Measurements from ENCODE around the gene IFNAR2. TPM values are rescaled to one million over a fixed set of nuclear protein-coding genes. Genes with fewer than 3 reads are reported as not detected.
"Not testable (repeated sequence)": the region's sequence is repeated elsewhere in the genome, so short reads cannot be mapped to it uniquely, and the experiment has no call there.

IFNAR2 gene
- total RNA-seq, 4 donors from 2014 or later, result 0.20 to 16.5 (median 5.1) TPM

- no peaks in the 10 kb centered on the region for H3K9me3 ChIP-seq
- no peaks in the 10 kb centered on the region for H3K27me3 ChIP-seq
- no peak overlapping the region for H3K4me3 ChIP-seq
- intact Hi-C loops (cut with DNase I; ENCODE audit: low total_unique reads), result no loop called here
- TF ChIP-seq CTCF (IDR thresholded peaks at IDR 0.05), result no peak
- H3K27ac ChIP-seq, result no peak overlapping the region
- H3K4me1 ChIP-seq, result peaks cover 0 to 7% (median 0%) of the 10 kb centered on the region in 4 donors
- in situ Hi-C loops (cut with MboI; ENCODE audit: low pct_ligation_motif_present in 1 of 4, low pct_unique_long_range_greater_than_20kb in 1 of 4, low sequenced_read_pairs in 3 of 4), result no loop called here
- H3K36me3 ChIP-seq, result peaks cover 0 to 24% (median 10%) of the 10 kb centered on the region in 4 donors
- DNase-seq, result no peak
- WGBS, 2 donors (ENCODE audit: low coverage in 1 of 2), result 92 to 95% methylated on average over 2 to 7 of the region's 7 CpGs
Measured at GRCh38 chr21:33246963-33247362, 17.2 kb downstream of the IFNAR2 start.

DNA sequence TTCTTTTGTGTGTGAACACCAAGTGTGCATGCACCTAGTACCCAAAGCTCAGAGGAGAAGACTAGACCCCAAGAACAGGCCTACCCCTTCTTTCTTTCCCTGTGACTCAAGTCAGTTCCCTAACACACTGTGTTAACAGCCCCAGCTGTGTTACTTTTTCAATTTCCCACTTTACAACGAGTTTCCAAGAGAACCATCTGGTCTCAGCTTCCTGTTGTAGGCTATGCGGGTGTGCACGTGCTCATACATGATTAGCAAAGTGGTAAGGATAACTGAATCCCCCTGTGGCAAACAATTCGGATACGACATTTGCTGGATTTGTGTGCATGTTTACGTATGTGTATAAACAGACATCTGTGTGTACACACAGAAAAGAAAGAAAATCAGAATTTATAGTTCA, 17.9 kb downstream of the IFNAR2 start:
- no peak for DNase-seq
- no peaks in the 10 kb centered on the region for H3K27me3 ChIP-seq
- H3K36me3 ChIP-seq, result peaks cover 0 to 24% (median 10%) of the 10 kb centered on the region in 4 donors
- in situ Hi-C loops (cut with MboI; ENCODE audit: low pct_ligation_motif_present in 1 of 4, low pct_unique_long_range_greater_than_20kb in 1 of 4, low sequenced_read_pairs in 3 of 4) (no loop called here), intact Hi-C loops (cut with DNase I; ENCODE audit: low total_unique reads) (no loop called here)
- 72 to 79% methylated on average over 6 of the region's 6 CpGs for WGBS, 2 donors (ENCODE audit: low coverage in 1 of 2)
- TF ChIP-seq POLR2AphosphoS5 (IDR thresholded peaks at IDR 0.05) (no peak), CTCF (IDR thresholded peaks at IDR 0.05) (no peak), EP300 (IDR thresholded peaks at IDR 0.05; ENCODE audit: low read depth) (no peak), POLR2A (IDR thresholded peaks at IDR 0.05) (no peak)
- no peaks in the 10 kb centered on the region for H3K9me3 ChIP-seq
- H3K4me3 ChIP-seq, result no peak overlapping the region
- peaks cover 0 to 7% (median 0%) of the 10 kb centered on the region in 4 donors for H3K4me1 ChIP-seq
- no peak overlapping the region for H3K27ac ChIP-seq

- intact Hi-C loops (cut with DNase I; ENCODE audit: low total_unique reads), result no loop called here
Measured at GRCh38 chr21:33249331-33250002, 19.7 kb downstream of the IFNAR2 start.

GRCh38 chr21:33251119-33251518, 21.4 kb downstream of the IFNAR2 start:
- Histone ChIP-seq H3K4me3 (no peak overlapping the region), H3K27ac (no peak overlapping the region), H3K36me3 (peaks cover 0 to 30% (median 8%) of the 10 kb centered on the region in 4 donors), H3K27me3 (no peaks in the 10 kb centered on the region), H3K4me1 (peaks cover 0 to 3% (median 0%) of the 10 kb centered on the region in 4 donors), H3K9me3 (no peaks in the 10 kb centered on the region)
- intact Hi-C loops (cut with DNase I; ENCODE audit: low total_unique reads), result no loop called here
- 100% methylated on average over 1 to 2 of the region's 2 CpGs for WGBS, 2 donors (ENCODE audit: low coverage in 1 of 2)
- TF ChIP-seq POLR2A (IDR thresholded peaks at IDR 0.05), result no peak
- no peak for TF ChIP-seq POLR2AphosphoS5 (IDR thresholded peaks at IDR 0.05)
- TF ChIP-seq CTCF (IDR thresholded peaks at IDR 0.05), result no peak
- no peak for DNase-seq
- in situ Hi-C loops (cut with MboI; ENCODE audit: low pct_ligation_motif_present in 1 of 4, low pct_unique_long_range_greater_than_20kb in 1 of 4, low sequenced_read_pairs in 3 of 4), result no loop called here

More at GRCh38 chr21:33249331-33250002, 19.7 kb downstream of the IFNAR2 start:
- no peak overlapping the region for H3K27ac ChIP-seq
- WGBS, 2 donors (ENCODE audit: low coverage in 1 of 2), result 87 to 91% methylated on average over 5 to 7 of the region's 7 CpGs
- TF ChIP-seq EP300 (IDR thresholded peaks at IDR 0.05; ENCODE audit: low read depth) (no peak), POLR2AphosphoS5 (IDR thresholded peaks at IDR 0.05) (no peak), CTCF (IDR thresholded peaks at IDR 0.05) (no peak), POLR2A (IDR thresholded peaks at IDR 0.05) (no peak)
- H3K27me3 ChIP-seq, result no peaks in the 10 kb centered on the region
- DNase-seq, result no peak
- no peaks in the 10 kb centered on the region for H3K9me3 ChIP-seq
- peaks cover 0 to 30% (median 10%) of the 10 kb centered on the region in 4 donors for H3K36me3 ChIP-seq
- in situ Hi-C loops (cut with MboI; ENCODE audit: low pct_ligation_motif_present in 1 of 4, low pct_unique_long_range_greater_than_20kb in 1 of 4, low sequenced_read_pairs in 3 of 4), result no loop called here
- no peak overlapping the region for H3K4me3 ChIP-seq
- H3K4me1 ChIP-seq, result peaks cover 0 to 7% (median 0%) of the 10 kb centered on the region in 4 donors

DNA sequence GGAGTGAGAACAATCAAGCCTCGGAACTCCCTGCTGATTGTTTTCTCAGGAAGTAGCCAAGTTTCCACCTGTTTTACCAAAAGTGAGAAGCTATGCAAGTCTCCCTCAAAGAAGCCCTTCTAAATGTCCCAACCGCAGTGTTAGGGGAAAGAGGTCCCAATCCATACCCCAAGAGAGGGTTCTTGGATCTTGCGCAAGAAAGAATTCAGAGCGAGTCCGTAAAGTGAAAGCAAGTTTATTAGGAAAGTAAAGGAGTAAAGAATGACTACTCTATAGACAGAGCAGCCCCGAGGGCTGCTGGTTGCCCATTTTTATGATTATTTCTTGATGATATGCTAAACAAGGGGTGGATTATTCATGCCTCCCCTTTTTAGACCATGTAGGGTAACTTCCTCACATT, 23.6 kb downstream of the IFNAR2 start:
- peaks cover 0 to 30% (median 1%) of the 10 kb centered on the region in 4 donors for H3K36me3 ChIP-seq
- in situ Hi-C loops (cut with MboI; ENCODE audit: low pct_ligation_motif_present in 1 of 4, low pct_unique_long_range_greater_than_20kb in 1 of 4, low sequenced_read_pairs in 3 of 4); H3K9me3 ChIP-seq; DNase-seq; H3K27ac ChIP-seq; H3K4me3 ChIP-seq; H3K4me1 ChIP-seq; intact Hi-C loops (cut with DNase I; ENCODE audit: low total_unique reads); H3K27me3 ChIP-seq: not testable (repeated sequence)
- WGBS, 2 donors (ENCODE audit: low coverage in 1 of 2), result 92 to 100% methylated on average over 3 to 6 of the region's 6 CpGs

Measured in transverse colon (tissue), 4 donors.